Ishikawa (cell line): ENCODE results near the gene TLE6.

Source experiments
- CEBPB ChIP-seq: IDR thresholded peaks from 2 replicates; pipeline ENCODE4 v1.6.1; 2012
- EP300 ChIP-seq: IDR thresholded peaks from 2 replicates; pipeline ENCODE4 v1.6.1; 2012; ENCODE audit warnings: borderline replicate concordance
- FOXM1 ChIP-seq: IDR thresholded peaks from 2 replicates; pipeline ENCODE4 v1.6.1; 2012; ENCODE audit warnings: low read depth, borderline replicate concordance
- RAD21 ChIP-seq: IDR thresholded peaks from 2 replicates; pipeline ENCODE4 v1.6.1; 2012; ENCODE audit warnings: low read depth
- TAF1 ChIP-seq: IDR thresholded peaks from 2 replicates; pipeline ENCODE4 v1.6.1; 2012; ENCODE audit warnings: low read depth, mild to moderate bottlenecking
- TEAD4 ChIP-seq: IDR thresholded peaks from 2 replicates; pipeline ENCODE4 v1.6.1; 2012
- TF ChIP-seq, protein P1 (sequence below): IDR thresholded peaks from 2 replicates; pipeline ENCODE4 v1.6.1; 2012; ENCODE audit warnings: low read depth, mild to moderate bottlenecking

DNA sequence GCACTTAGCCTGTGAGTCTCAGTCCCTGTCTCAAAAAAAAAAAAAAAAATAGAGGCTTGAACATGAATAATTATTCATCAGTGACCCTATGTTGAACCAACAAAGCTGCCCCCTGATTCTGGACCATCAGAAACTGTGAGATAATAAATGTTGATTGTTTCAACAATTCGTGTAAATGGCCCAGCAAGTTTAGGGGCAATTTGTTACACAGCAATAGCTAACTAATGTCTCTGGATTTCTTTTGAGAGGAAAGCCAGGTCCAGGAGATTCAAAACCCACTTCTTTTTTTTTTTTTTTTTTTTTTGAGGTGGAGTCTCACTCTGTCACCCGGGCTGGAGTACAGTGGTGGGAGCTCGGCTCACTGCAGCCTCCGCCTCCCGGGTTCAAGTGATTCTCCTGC is 12.5 kb upstream of the TLE6 start:
- TF ChIP-seq, protein P1, sequence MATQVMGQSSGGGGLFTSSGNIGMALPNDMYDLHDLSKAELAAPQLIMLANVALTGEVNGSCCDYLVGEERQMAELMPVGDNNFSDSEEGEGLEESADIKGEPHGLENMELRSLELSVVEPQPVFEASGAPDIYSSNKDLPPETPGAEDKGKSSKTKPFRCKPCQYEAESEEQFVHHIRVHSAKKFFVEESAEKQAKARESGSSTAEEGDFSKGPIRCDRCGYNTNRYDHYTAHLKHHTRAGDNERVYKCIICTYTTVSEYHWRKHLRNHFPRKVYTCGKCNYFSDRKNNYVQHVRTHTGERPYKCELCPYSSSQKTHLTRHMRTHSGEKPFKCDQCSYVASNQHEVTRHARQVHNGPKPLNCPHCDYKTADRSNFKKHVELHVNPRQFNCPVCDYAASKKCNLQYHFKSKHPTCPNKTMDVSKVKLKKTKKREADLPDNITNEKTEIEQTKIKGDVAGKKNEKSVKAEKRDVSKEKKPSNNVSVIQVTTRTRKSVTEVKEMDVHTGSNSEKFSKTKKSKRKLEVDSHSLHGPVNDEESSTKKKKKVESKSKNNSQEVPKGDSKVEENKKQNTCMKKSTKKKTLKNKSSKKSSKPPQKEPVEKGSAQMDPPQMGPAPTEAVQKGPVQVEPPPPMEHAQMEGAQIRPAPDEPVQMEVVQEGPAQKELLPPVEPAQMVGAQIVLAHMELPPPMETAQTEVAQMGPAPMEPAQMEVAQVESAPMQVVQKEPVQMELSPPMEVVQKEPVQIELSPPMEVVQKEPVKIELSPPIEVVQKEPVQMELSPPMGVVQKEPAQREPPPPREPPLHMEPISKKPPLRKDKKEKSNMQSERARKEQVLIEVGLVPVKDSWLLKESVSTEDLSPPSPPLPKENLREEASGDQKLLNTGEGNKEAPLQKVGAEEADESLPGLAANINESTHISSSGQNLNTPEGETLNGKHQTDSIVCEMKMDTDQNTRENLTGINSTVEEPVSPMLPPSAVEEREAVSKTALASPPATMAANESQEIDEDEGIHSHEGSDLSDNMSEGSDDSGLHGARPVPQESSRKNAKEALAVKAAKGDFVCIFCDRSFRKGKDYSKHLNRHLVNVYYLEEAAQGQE = no peak
- TF ChIP-seq EP300 = no peak
- no peak for TF ChIP-seq TEAD4
- TF ChIP-seq TAF1 = no peak
- TF ChIP-seq CEBPB = no peak
- no peak for TF ChIP-seq FOXM1
- no peak for TF ChIP-seq RAD21
